ENCODE data around the gene SERINC2.
A peak's percentile ranks its signal among the peaks of the same experiment; 100 is the strongest.

SERINC2 gene

DNA sequence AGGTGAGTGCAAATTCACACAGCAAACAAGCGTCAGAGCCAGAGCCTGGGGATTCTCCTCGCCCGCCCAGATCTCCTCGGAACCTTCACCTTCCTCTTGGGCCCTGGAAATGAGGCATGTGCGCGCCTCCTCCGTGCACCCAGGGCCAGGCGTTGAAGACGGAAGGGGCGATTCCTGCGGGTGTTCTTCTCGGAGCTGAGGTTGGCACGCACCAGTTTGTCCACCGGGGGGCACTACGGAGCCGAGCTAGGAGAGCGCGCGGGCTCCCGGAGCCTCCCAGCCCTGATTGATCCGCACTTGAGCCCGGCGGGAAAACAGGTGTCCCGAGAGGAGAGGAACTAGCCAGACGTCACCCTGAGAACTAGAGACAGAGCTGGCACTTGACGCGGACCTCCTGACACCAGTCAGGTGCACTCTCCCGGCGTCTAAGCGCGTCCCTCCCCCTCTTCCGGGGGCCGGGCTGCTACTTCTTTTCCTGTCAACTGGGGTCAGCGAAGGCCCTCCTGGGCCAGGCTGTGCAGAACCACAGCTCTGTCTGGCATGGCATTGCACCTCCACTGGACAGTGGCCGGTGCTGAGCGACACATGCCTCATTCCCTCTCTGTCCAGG is 18.3 kb upstream of the SERINC2 start:
- peak; percentile 97 for DNase-seq (ENCODE audit: extremely low spot score)
- POLR2A ChIA-PET: interaction anchor here (0.6 to 2.1 kb wide), 6 partner anchors 18 to 1256 kb away, joined by 3 to 7 read pairs (median 3); partner anchors contain the start of genes PEF1 and ZBTB8OS
- CTCF ChIA-PET: interaction anchor here (0.6 to 4.0 kb wide), 16 partner anchors 11 to 1266 kb away, joined by 3 to 44 read pairs (median 3); partner anchors contain the start of genes FABP3, PEF1, SNRNP40 and ZCCHC17

DNA sequence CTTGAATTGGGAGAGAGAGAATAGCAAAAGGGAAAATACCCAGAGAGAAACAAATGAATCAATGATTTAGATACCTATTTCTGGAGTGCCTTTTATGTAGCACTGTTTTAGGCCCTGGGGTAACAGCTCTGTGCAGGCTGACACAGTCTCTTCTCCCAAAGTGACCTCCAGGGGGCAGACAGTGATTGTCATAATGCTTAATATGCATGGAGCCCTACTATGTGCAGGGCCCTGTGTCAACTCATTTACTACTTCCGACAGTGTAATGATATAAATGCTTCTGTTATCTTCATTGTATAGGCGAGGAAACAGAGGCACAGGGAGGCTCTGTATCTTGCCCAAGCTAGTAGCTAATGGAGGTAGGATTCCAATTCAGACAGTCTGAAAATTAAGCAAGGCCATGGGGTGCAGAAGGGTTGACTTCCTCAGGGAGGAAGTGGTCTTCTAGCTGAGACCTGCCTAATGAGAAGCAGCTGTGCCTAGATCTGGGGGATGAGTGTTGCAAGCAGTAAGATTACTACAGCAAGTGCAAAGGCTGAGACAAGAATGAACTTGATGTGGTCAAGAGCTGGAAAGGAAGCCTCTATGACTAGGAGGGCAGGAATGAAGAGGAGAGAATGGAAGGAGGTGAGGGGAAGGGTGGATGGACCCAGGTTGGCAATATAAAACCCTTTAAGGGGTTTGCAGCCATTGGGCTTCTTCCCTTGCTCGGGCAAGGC is 16.2 kb upstream of the SERINC2 start:
- no peak for DNase-seq (ENCODE audit: extremely low spot score)
- TF ChIP-seq ZNF384 (IDR thresholded peaks at IDR 0.05) (no peak), ARNT (IDR thresholded peaks at IDR 0.05) (no peak), CTBP1 (IDR thresholded peaks at IDR 0.05; ENCODE audit: borderline replicate concordance) (no peak), FOXK2 (IDR thresholded peaks at IDR 0.05) (no peak), ELF4 (IDR thresholded peaks at IDR 0.05) (no peak), FOXM1 (IDR thresholded peaks at IDR 0.05; ENCODE audit: borderline replicate concordance) (no peak), L3MBTL2 (conservative IDR thresholded peaks at IDR 0.05) (no peak), FOXA1 (IDR thresholded peaks at IDR 0.05) (no peak), NFRKB (IDR thresholded peaks at IDR 0.05) (no peak), SUZ12 (IDR thresholded peaks at IDR 0.05) (no peak), HDGF (IDR thresholded peaks at IDR 0.05; ENCODE audit: borderline replicate concordance) (no peak), SP1 (IDR thresholded peaks at IDR 0.05) (no peak), BHLHE40 (IDR thresholded peaks at IDR 0.05; ENCODE audit: borderline replicate concordance) (no peak)
- TF ChIP-seq, protein P1, sequence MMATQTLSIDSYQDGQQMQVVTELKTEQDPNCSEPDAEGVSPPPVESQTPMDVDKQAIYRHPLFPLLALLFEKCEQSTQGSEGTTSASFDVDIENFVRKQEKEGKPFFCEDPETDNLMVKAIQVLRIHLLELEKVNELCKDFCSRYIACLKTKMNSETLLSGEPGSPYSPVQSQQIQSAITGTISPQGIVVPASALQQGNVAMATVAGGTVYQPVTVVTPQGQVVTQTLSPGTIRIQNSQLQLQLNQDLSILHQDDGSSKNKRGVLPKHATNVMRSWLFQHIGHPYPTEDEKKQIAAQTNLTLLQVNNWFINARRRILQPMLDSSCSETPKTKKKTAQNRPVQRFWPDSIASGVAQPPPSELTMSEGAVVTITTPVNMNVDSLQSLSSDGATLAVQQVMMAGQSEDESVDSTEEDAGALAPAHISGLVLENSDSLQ (IDR thresholded peaks at IDR 0.05): no peak
- ChIA-PET POLR2A (interaction anchor here (1.2 kb wide), 1 partner anchor 25 kb away, joined by 3 read pairs; no protein-coding TSS in a partner anchor), CTCF (interaction anchor here (0.6 to 4.0 kb wide), 4 partner anchors 9 to 459 kb away, joined by 3 to 44 read pairs (median 13); no protein-coding TSS in a partner anchor)

More for the DNA sequence above, 18.3 kb upstream of the SERINC2 start:
- TF ChIP-seq CTBP1 (IDR thresholded peaks at IDR 0.05; ENCODE audit: borderline replicate concordance): no peak
- TF ChIP-seq ARNT (IDR thresholded peaks at IDR 0.05): no peak
- TF ChIP-seq L3MBTL2 (conservative IDR thresholded peaks at IDR 0.05): peak; percentile 70
- no peak for TF ChIP-seq SUZ12 (IDR thresholded peaks at IDR 0.05)
- no peak for TF ChIP-seq BHLHE40 (IDR thresholded peaks at IDR 0.05; ENCODE audit: borderline replicate concordance)

DNA sequence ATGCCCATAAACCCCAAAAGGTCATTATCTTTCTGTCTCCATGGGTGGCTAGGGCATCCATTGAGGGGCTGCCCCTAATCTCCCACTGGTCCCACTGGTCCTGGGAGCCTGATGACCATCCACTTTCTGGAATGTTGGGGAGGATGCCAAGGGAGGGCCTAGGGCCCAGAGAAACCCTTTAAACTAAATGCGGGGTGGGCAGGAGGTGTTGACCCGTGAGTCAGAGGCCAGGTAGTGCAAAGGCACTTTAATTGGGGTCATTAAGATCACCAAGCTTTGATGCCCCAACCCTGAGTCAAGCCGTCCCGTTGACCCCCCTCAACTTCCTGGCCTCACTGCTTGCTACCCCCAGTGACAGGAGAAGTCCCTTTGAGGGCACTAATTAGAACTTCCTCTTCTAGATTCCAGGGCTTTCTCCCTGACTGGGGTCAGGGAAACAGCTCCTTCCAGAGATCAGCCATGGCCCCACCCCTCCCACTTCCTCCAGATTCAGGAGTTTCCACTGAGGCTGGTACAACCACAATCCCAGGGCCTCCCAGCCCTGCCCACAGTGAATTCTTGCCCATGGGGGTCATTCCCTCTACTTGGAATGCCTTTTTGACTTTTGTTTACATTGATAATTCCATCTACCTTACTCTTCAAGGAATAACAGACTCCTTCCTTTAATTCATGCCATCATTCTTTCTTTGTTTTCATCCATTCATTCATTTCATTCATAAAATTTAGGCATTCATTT is 15.5 kb upstream of the SERINC2 start:
- ChIA-PET POLR2A (interaction anchor here (1.2 kb wide), 1 partner anchor 25 kb away, joined by 3 read pairs; no protein-coding TSS in a partner anchor), CTCF (interaction anchor here (0.6 to 4.0 kb wide), 3 partner anchors 9 to 459 kb away, joined by 3 to 44 read pairs (median 3); no protein-coding TSS in a partner anchor)
- DNase-seq (ENCODE audit: extremely low spot score): no peak
- no peak for TF ChIP-seq HDGF (IDR thresholded peaks at IDR 0.05; ENCODE audit: borderline replicate concordance)
- TF ChIP-seq FOXA1 (IDR thresholded peaks at IDR 0.05): no peak
- TF ChIP-seq LEF1 (IDR thresholded peaks at IDR 0.05; ENCODE audit: borderline replicate concordance): no peak
- no peak for TF ChIP-seq ELF4 (IDR thresholded peaks at IDR 0.05)
- TF ChIP-seq ZNF384 (IDR thresholded peaks at IDR 0.05): no peak
- no peak for TF ChIP-seq SUZ12 (IDR thresholded peaks at IDR 0.05)
- no peak for TF ChIP-seq BHLHE40 (IDR thresholded peaks at IDR 0.05; ENCODE audit: borderline replicate concordance)
- TF ChIP-seq NFRKB (IDR thresholded peaks at IDR 0.05): no peak
- no peak for TF ChIP-seq L3MBTL2 (conservative IDR thresholded peaks at IDR 0.05)
- TF ChIP-seq FOXK2 (IDR thresholded peaks at IDR 0.05): no peak

DNA sequence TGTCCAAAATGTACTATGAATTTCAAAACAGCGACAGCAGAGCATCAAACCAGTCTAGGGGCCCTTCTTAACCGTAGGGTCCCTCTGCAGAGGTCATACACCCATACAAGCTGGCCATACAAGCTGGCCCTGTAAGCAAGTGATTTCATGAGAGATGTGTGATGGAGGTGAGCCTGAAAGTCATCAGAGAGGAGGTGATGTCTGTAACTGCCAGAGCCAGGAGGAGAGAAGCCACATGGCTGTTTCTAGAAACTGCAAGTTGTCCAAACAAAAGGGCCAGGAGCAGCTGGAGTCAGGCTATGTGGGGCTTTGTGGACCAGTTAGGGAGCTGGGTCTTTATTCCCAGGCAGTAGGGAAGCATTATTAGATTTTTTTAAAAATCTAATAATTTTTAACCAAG is 14.8 kb upstream of the SERINC2 start:
- CTCF ChIA-PET: no interaction called here
- POLR2A ChIA-PET: no interaction called here
- TF ChIP-seq ARNT (IDR thresholded peaks at IDR 0.05): no peak
- TF ChIP-seq FOXM1 (IDR thresholded peaks at IDR 0.05; ENCODE audit: borderline replicate concordance): no peak
- no peak for TF ChIP-seq SP1 (IDR thresholded peaks at IDR 0.05)
- no peak for TF ChIP-seq ELF4 (IDR thresholded peaks at IDR 0.05)
- no peak for TF ChIP-seq CTBP1 (IDR thresholded peaks at IDR 0.05; ENCODE audit: borderline replicate concordance)
- TF ChIP-seq FOXK2 (IDR thresholded peaks at IDR 0.05): no peak
- no peak for TF ChIP-seq BHLHE40 (IDR thresholded peaks at IDR 0.05; ENCODE audit: borderline replicate concordance)
- TF ChIP-seq FOXA1 (IDR thresholded peaks at IDR 0.05): no peak
- no peak for TF ChIP-seq SUZ12 (IDR thresholded peaks at IDR 0.05)
- no peak for DNase-seq (ENCODE audit: extremely low spot score)

DNA sequence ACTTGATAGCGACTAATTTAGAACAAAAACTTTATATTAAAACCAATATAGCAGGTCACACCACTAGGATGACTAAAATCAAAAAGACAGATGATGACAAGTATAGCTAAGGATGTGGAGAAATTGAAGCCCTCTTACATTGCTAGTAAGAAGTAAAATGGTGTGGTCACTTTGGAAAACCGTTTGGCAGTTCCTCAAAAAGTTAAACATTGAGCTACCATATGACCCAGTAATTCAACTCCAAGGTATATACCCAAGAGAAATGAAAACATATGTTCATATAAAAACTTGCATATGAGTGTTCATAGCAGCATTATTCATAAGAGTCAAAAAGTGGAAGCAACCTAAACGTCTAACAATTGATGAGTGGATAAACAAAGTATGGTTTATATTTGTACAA is 13.0 kb upstream of the SERINC2 start:
- DNase-seq (ENCODE audit: extremely low spot score): no peak
- CTCF ChIA-PET: no interaction called here
- POLR2A ChIA-PET: no interaction called here
- TF ChIP-seq HDGF (IDR thresholded peaks at IDR 0.05; ENCODE audit: borderline replicate concordance) (no peak), SUZ12 (IDR thresholded peaks at IDR 0.05) (no peak), L3MBTL2 (conservative IDR thresholded peaks at IDR 0.05) (no peak), FOXM1 (IDR thresholded peaks at IDR 0.05; ENCODE audit: borderline replicate concordance) (no peak), TARDBP (IDR thresholded peaks at IDR 0.05) (no peak), BHLHE40 (IDR thresholded peaks at IDR 0.05; ENCODE audit: borderline replicate concordance) (no peak), FOXK2 (IDR thresholded peaks at IDR 0.05) (no peak), NFRKB (IDR thresholded peaks at IDR 0.05) (no peak), ZNF384 (IDR thresholded peaks at IDR 0.05) (no peak), ARNT (IDR thresholded peaks at IDR 0.05) (no peak), SP1 (IDR thresholded peaks at IDR 0.05) (no peak), ELF4 (IDR thresholded peaks at IDR 0.05) (no peak), LEF1 (IDR thresholded peaks at IDR 0.05; ENCODE audit: borderline replicate concordance) (no peak), FOXA1 (IDR thresholded peaks at IDR 0.05) (no peak), CTBP1 (IDR thresholded peaks at IDR 0.05; ENCODE audit: borderline replicate concordance) (no peak)
- TF ChIP-seq, protein P1 (IDR thresholded peaks at IDR 0.05): no peak
